ENCODE data around the gene MAGEA2B.
"Not testable (repeated sequence)": the region's sequence is repeated elsewhere in the genome, so short reads cannot be mapped to it uniquely, and the experiment has no call there.

Gene MAGEA2B

GRCh38 chrX:152713815-152714787 is at the start of gene MAGEA2B:
MAGEA2B (plus strand) TSS chrX:152714628; CDS start chrX:152717107, 2,479 bp downstream.
- not testable (repeated sequence) for DNase-seq

- DNase-seq, result no peak
Observed at GRCh38 chrX:152674135-152674534, 40.3 kb upstream of the MAGEA2B start.

- not testable (repeated sequence) for DNase-seq
Observed at GRCh38 chrX:152674652-152675051, 39.8 kb upstream of the MAGEA2B start.

DNA sequence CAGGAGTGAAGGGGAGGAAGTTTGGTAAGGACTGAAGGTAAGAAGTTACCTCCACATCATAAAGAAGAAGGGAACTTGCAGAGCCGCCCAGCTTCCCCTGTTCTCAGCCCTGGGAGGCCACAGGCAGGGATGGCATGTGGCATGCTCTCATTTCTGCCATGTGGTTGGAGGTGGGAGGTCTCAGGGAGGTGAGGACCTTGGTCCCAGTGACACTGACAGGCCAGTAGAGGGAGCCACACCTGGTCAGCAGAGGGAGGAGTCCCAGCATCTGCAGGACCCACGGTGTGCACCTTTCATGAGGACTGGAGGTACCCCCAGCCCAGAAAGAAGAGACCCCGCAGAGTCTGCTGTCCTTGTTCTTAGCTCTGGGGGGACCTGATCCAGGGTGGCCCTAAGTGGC is 33.4 kb upstream of the MAGEA2B start:
- not testable (repeated sequence) for DNase-seq

DNA sequence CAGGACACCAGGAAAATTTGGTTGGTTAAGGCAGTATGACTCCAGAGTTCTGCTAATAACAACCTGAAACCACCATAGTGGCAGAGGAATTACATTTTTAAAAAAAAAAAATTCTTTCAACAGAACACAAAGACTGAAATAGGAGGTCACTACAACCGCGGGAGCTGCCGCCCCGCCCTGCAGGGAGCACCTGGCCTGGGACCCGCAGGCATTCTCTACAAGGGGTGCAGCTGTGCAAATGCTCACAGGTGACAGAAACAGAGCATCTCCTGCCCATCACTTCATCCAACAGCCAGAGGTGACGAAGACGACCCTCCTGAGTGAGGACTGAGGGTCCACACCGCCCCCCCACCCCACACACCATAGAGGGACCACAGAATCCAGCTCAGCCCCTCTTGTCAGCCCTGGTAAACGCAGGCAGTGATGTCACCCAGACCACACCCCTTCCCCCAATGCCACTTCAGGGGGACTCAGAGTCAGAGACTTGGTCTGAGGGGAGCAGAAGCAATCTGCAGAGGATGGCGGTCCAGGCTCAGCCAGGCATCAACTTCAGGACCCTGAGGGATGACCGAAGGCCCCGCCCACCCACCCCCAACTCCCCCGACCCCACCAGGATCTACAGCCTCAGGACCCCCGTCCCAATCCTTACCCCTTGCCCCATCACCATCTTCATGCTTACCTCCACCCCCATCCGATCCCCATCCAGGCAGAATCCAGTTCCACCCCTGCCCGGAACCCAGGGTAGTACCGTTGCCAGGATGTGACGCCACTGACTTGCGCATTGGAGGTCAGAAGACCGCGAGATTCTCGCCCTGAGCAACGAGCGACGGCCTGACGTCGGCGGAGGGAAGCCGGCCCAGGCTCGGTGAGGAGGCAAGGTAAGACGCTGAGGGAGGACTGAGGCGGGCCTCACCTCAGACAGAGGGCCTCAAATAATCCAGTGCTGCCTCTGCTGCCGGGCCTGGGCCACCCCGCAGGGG is 16.2 kb upstream of the MAGEA2B start, which contains the start of gene MAGEA3:
MAGEA3 (plus strand) TSS at position 843 of the 980 bp plus-strand sequence. CDS start 2,039 bp downstream, outside the sequence.
- DNase-seq, result not testable (repeated sequence)

- DNase-seq, result not testable (repeated sequence)
Observed at GRCh38 chrX:152700390-152700789, 14.0 kb upstream of the MAGEA2B start.

DNA sequence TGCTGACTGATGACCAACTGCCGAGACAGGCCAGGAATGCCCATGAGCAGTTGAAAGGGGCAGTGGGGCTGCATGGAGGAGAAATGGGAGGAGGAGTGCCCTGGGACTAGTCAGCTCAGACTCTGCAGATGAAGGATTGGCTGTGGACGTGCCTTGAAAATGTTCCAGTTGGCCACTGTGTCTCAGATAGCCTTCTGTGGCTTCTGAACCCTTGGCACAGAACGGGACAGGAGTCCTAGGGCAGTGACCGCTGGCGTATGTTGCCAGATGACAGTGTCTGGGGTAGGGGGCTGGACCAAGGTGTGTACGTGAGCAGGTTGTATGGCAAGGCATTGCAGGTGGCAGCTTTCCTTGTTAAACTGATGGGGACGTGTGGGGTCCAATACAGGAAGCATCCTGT is 7.9 kb upstream of the MAGEA2B start:
- DNase-seq, result not testable (repeated sequence)

GRCh38 chrX:152709173-152709572 is 5.3 kb upstream of the MAGEA2B start, which contains the start of gene CSAG2:
CSAG2 (minus strand) TSS chrX:152709273; CDS start chrX:152709112, 161 bp downstream.
- DNase-seq, result not testable (repeated sequence)

DNA sequence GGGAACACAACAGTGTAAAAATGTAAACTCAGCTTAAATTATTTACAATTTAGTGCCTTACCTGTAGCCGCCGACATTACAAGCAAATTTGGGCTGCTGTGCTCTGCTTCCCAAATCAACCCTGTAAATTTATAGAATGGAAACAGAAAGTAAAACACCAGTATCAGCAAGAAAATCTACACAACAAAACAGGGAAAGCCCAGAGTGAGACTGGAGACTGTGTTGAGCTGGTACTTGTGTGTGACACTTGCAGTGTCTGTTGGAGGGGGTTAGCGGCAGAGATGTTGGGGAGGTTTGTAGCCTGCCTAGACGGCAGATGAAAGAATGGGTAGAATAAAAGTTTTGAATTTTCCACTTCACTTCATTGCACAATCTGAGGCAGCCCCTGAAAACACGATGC is 1.2 kb upstream of the MAGEA2B start:
- DNase-seq, result not testable (repeated sequence)

DNA sequence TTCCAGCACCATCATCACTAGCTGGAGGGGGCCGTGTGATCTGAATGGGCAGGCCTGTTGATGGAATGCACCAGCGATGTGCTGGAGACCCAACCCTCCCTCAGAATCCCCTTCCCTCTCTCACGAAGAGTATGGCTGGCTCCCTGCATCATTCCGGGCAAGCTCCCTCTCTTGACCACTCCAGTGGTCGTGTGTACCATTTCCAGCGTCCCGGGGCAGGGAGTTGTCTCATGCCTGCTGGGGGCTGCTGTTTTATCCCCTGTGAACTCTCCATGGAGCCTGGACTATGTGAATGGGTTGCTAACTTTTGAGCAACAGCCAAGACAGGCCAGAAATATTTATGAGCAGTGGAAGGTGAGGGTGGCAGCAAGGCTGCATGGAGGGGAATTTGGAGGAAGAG is 11.0 kb downstream of the MAGEA2B start:
- no peak for DNase-seq

- DNase-seq, result no peak
Observed at GRCh38 chrX:152733261-152733975, 19.0 kb downstream of the MAGEA2B start, which contains the start of the genes CSAG1 and MAGEA12. CSAG1 (minus strand) TSS chrX:152733721; CDS start chrX:152732460, 1,261 bp downstream. MAGEA12 (plus strand) TSS chrX:152733757; CDS start chrX:152736162, 2,405 bp downstream.

GRCh38 chrX:152734143-152734858 is 19.9 kb downstream of the MAGEA2B start:
- DNase-seq, result not testable (repeated sequence)

- DNase-seq, result no peak
Observed at GRCh38 chrX:152735101-152735500, 20.7 kb downstream of the MAGEA2B start.

DNA sequence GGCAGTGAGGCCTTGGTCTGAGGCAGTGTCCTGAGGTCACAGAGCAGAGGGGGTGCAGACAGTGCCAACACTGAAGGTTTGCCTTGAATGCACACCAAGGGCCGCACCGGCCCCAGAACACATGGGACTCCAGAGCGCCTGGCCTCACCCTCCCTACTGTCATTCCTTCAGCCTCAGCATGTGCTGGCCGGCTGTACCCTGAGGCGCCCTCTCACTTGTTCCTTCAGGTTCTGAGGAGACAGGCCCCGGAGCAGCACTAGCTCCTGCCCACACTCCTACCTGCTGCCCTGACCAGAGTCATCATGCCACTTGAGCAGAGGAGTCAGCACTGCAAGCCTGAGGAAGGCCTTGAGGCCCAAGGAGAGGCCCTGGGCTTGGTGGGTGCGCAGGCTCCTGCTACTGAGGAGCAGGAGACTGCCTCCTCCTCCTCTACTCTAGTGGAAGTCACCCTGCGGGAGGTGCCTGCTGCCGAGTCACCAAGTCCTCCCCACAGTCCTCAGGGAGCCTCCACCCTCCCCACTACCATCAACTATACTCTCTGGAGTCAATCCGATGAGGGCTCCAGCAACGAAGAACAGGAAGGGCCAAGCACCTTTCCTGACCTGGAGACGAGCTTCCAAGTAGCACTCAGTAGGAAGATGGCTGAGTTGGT is 21.6 kb downstream of the MAGEA2B start:
- DNase-seq, result no peak

GRCh38 chrX:152736528-152736927 is 22.1 kb downstream of the MAGEA2B start:
- DNase-seq, result not testable (repeated sequence)

GRCh38 chrX:152738560-152738959 is 24.1 kb downstream of the MAGEA2B start:
- DNase-seq, result no peak

- not testable (repeated sequence) for DNase-seq
Observed at GRCh38 chrX:152753686-152754650, 39.5 kb downstream of the MAGEA2B start, which contains the start of gene MAGEA2. MAGEA2 (minus strand) TSS chrX:152753842; CDS start chrX:152751363, 2,479 bp downstream.

DNA sequence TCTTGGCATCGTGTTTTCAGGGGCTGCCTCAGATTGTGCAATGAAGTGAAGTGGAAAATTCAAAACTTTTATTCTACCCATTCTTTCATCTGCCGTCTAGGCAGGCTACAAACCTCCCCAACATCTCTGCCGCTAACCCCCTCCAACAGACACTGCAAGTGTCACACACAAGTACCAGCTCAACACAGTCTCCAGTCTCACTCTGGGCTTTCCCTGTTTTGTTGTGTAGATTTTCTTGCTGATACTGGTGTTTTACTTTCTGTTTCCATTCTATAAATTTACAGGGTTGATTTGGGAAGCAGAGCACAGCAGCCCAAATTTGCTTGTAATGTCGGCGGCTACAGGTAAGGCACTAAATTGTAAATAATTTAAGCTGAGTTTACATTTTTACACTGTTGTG is 40.4 kb downstream of the MAGEA2B start:
- DNase-seq, result not testable (repeated sequence)

- DNase-seq, result not testable (repeated sequence)
Observed at GRCh38 chrX:152758918-152759317, 44.5 kb downstream of the MAGEA2B start, which contains the start of gene CSAG3. CSAG3 (plus strand) TSS chrX:152759218.
